ENCODE measurements around the gene E2F1.

GRCh38 chr20:33689973-33690372 lies 3.8 kb upstream of the E2F1 start:
- no peak for TF ChIP-seq POLR2A (IDR thresholded peaks at IDR 0.05)
- no peak for TF ChIP-seq CTCF (IDR thresholded peaks at IDR 0.05)
- no peak for TF ChIP-seq POLR2AphosphoS5 (IDR thresholded peaks at IDR 0.05)
